Stomach (tissue), 9 donors: ENCODE results near the gene ABCC8. TPM values are rescaled to one million over a fixed set of nuclear protein-coding genes. Genes with fewer than 3 reads are reported as not detected.

ENCODE experiments used
- DNase-seq, 2 donors: peaks; one replicate each; pipeline versions ENCODE4 v3.0.0 to v3.0.0-alpha.2; 2013 to 2019
- H3K27ac ChIP-seq, 5 donors: fragments of 200-600 bp in 4 of 5; sonication (generic) in 4 of 5; one replicate each; pipeline ENCODE4 v1.5.1; 2013 to 2019; ENCODE audit warnings: mild to moderate bottlenecking in 1 of 5, moderate library complexity in 1 of 5
- H3K27me3 ChIP-seq, 3 donors: fragments of 200-600 bp; sonication (generic); one replicate each; pipeline ENCODE4 v1.5.1; 2017 to 2019; ENCODE audit warnings: mixed run types in 1 of 3
- H3K36me3 ChIP-seq, 4 donors: fragments of 200-600 bp; sonication (generic); 1 replicate in 3 of 4; 2 replicates in 1 of 4; pipeline ENCODE4 v1.5.1; 2016 to 2019
- H3K4me1 ChIP-seq, 4 donors: fragments of 200-600 bp; sonication (generic); one replicate each; pipeline ENCODE4 v1.5.1; 2016 to 2019
- H3K4me3 ChIP-seq, 4 donors: fragments of 200-600 bp; sonication (generic) in 3 of 4; one replicate each; pipeline ENCODE4 v1.5.1; 2016 to 2019; ENCODE audit warnings: mild to moderate bottlenecking in 1 of 4
- H3K9me3 ChIP-seq, 4 donors: fragments of 200-600 bp; sonication (generic); one replicate each; pipeline ENCODE4 v1.5.1; 2016 to 2019
- EP300 ChIP-seq: sonication (generic); formaldehyde crosslinking; IDR thresholded peaks from one replicate; pipeline ENCODE4 v1.6.1; 2017; ENCODE audit warnings: antibody characterized with exemption
- POLR2A ChIP-seq, 4 donors: fragments of 450-650 bp; IDR thresholded peaks; one replicate each; pipeline ENCODE4 v1.6.1; 2016; ENCODE audit warnings: antibody characterized with exemption in 4 of 4, control low read depth in 2 of 4, mild to moderate bottlenecking in 1 of 4, moderate library complexity in 1 of 4
- POLR2AphosphoS5 ChIP-seq, 3 donors: sonication (generic); formaldehyde crosslinking; IDR thresholded peaks; one replicate each; pipeline ENCODE4 v1.6.1; 2016; ENCODE audit warnings: antibody characterized with exemption in 3 of 3
- WGBS, 5 donors: extraction: QIAGEN DNeasy Blood & Tissue Kit in 3 of 5; methylation state at CpG; one replicate each; pipeline versions ENCODE4 v1.1.5 to v1.1.7; 2013 to 2018; 5-methylcytosine and 5-hydroxymethylcytosine counted together
- intact Hi-C: fragments of 100-400 bp; cut with DNase I; formaldehyde crosslinking; loops from one replicate; pipeline ENCODE4 v1.15.1; 2023; ENCODE audit warnings: low total_unique reads
- polyA plus RNA-seq, 3 donors: library from polyadenylated mRNA; stranded (reverse); fragments of 200-250 nt; gene quantifications; one replicate each; pipeline ENCODE4 v1.2.3, GENCODE V29; 2013
- total RNA-seq, 5 donors: library from RNA; depleted of rRNA; stranded (reverse); fragments of >200 nt; gene quantifications; one replicate each; pipeline versions ENCODE4 v1.1.0 to v1.2.3, GENCODE V29; 2014 to 2016
- TF ChIP-seq, protein P1 (sequence below), 7 experiments: fragments of 450-650 bp in 4 of 7; fragments of 200-600 bp in 3 of 7; sonication (generic) in 3 of 7; IDR thresholded peaks; one replicate each; pipeline ENCODE4 v1.5.1; 2016 to 2019; ENCODE audit warnings: antibody characterized with exemption in 7 of 7, control low read depth in 2 of 7, mild to moderate bottlenecking in 1 of 7
- donor health status: healthy with polysubstance abuse.
- donor health status: Bipolar disorder and iron deficiency.
- donor health status: healthy.

ABCC8 gene
- total and polyA plus RNA-seq, 8 donors: 3.9 to 69.6 (median 32.1) TPM; not detected in 1

DNA sequence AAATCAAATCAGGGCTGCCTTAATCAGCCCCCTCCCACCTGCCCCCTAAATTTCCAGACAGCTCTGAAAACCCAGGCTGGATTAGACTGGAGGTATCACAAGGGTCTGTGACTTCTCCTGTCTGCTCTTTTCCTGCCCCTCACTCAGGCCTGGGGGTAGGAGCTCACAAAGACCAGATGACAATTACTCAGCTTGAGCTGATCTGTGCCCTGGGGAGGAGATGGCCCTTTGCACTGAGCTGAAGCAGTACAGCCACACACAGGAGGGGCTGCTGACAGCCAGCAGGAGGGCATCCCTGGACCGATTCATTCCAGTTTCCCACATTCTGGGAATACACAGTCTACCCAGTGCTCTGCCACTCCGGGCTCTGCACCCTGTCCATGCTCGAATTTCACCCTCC is 4.2 kb downstream of the ABCC8 start:
- TF ChIP-seq POLR2A (IDR thresholded peaks at IDR 0.05) (no peak), POLR2AphosphoS5 (IDR thresholded peaks at IDR 0.05) (no peak)
- no peak for DNase-seq
- Histone ChIP-seq H3K36me3 (no peaks in the 10 kb centered on the region), H3K4me1 (peaks cover 12 to 16% (median 15%) of the 10 kb centered on the region in 4 donors), H3K27ac (no peak overlapping the region), H3K4me3 (no peak overlapping the region), H3K9me3 (no peaks in the 10 kb centered on the region), H3K27me3 (peaks cover 19 to 56% (median 28%) of the 10 kb centered on the region in 3 donors)
- WGBS, 5 donors: 48 to 66% (median 55%) methylated on average over 3 of the region's 3 CpGs
- intact Hi-C loops: no loop called here

DNA sequence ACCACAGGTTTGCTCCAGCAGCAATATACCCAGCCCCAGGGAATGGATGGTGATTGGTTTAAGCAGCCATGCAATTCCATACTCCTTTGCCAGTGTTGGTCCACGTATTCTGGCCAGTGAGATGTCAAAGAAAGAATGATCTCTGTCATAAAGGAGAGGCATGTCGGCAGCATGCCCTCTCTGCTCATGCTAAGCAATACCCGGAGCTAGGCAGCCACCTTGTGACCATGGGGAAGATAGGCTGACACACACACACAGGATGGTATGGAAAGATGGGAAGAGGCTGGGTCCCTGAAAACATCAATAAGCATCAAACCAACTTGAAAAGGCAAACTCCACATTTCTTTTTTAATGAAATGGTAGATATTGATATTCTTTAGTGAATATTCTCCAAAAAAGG is 5.1 kb downstream of the ABCC8 start:
- TF ChIP-seq POLR2A (IDR thresholded peaks at IDR 0.05): no peak
- no peaks in the 10 kb centered on the region for H3K9me3 ChIP-seq
- no peaks in the 10 kb centered on the region for H3K36me3 ChIP-seq
- DNase-seq: no peak
- no peak overlapping the region for H3K27ac ChIP-seq
- H3K27me3 ChIP-seq: peaks cover 15 to 46% (median 19%) of the 10 kb centered on the region in 3 donors
- 71 to 81% (median 80%) methylated on average over 3 of the region's 3 CpGs for WGBS, 5 donors
- no peak overlapping the region for H3K4me3 ChIP-seq
- peaks cover 9 to 11% (median 10%) of the 10 kb centered on the region in 4 donors for H3K4me1 ChIP-seq
- intact Hi-C loops: no loop called here

DNA sequence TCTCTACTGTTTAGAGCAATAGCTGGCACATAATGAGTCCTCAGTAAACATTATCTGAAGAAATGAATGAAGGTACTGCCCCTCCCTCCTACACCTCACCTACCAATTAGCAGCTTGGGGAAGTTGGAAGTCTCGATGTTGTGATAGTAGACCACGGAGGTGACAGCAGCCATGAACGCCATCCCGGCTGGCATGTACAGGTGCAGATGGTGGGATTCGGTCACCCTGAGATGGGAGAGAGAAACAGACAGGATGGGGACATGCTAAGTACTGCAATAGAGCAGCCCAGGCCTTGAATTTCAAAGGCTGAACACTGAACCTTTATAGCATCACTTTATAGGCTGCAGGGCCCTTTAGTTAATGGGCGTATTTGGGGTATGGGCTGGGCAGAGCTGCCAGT is 6.6 kb downstream of the ABCC8 start:
- TF ChIP-seq, protein P1, sequence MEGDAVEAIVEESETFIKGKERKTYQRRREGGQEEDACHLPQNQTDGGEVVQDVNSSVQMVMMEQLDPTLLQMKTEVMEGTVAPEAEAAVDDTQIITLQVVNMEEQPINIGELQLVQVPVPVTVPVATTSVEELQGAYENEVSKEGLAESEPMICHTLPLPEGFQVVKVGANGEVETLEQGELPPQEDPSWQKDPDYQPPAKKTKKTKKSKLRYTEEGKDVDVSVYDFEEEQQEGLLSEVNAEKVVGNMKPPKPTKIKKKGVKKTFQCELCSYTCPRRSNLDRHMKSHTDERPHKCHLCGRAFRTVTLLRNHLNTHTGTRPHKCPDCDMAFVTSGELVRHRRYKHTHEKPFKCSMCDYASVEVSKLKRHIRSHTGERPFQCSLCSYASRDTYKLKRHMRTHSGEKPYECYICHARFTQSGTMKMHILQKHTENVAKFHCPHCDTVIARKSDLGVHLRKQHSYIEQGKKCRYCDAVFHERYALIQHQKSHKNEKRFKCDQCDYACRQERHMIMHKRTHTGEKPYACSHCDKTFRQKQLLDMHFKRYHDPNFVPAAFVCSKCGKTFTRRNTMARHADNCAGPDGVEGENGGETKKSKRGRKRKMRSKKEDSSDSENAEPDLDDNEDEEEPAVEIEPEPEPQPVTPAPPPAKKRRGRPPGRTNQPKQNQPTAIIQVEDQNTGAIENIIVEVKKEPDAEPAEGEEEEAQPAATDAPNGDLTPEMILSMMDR (IDR thresholded peaks at IDR 0.05): no peak
- TF ChIP-seq EP300: no peak
- TF ChIP-seq POLR2A (IDR thresholded peaks at IDR 0.05): no peak
- no peak for TF ChIP-seq POLR2AphosphoS5 (IDR thresholded peaks at IDR 0.05)
- no peak overlapping the region for H3K4me3 ChIP-seq
- H3K4me1 ChIP-seq: no peaks in the 10 kb centered on the region
- H3K27ac ChIP-seq: no peak overlapping the region
- peaks cover 4 to 31% (median 4%) of the 10 kb centered on the region in 3 donors for H3K27me3 ChIP-seq
- no peaks in the 10 kb centered on the region for H3K36me3 ChIP-seq
- DNase-seq: no peak
- intact Hi-C loops: no loop called here
- 89 to 94% (median 91%) methylated on average over 6 of the region's 6 CpGs for WGBS, 5 donors
- H3K9me3 ChIP-seq: no peaks in the 10 kb centered on the region

DNA sequence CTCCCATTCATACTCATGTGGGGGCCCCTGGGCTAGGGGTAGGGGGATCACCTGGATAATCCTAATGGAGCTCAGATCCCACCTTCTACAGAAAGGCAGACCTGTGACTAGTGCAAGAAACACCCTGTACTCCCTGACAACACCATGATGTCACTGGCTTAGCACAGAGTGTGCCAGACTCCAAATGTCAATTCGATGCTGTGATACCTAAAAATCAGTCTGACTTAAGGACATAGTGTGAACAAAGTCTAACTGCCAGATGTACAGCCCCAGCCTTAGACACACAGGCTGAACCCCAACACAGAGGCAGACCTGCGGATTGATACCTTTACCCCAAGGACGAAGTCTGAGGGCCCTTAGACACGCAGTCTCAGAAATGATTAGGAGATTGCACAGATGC is 8.5 kb downstream of the ABCC8 start:
- Histone ChIP-seq H3K9me3 (no peaks in the 10 kb centered on the region), H3K27ac (no peak overlapping the region), H3K27me3 (peaks cover 0 to 12% (median 0%) of the 10 kb centered on the region in 3 donors), H3K4me1 (no peaks in the 10 kb centered on the region), H3K36me3 (no peaks in the 10 kb centered on the region), H3K4me3 (no peak overlapping the region)
- DNase-seq: no peak
- intact Hi-C loops: no loop called here
- 73 to 92% (median 86%) methylated on average over 3 to 4 of the region's 4 CpGs for WGBS, 5 donors
- no peak for TF ChIP-seq POLR2AphosphoS5 (IDR thresholded peaks at IDR 0.05)
- TF ChIP-seq POLR2A (IDR thresholded peaks at IDR 0.05): no peak
- TF ChIP-seq, protein P1 (IDR thresholded peaks at IDR 0.05): no peak
- TF ChIP-seq EP300: no peak

DNA sequence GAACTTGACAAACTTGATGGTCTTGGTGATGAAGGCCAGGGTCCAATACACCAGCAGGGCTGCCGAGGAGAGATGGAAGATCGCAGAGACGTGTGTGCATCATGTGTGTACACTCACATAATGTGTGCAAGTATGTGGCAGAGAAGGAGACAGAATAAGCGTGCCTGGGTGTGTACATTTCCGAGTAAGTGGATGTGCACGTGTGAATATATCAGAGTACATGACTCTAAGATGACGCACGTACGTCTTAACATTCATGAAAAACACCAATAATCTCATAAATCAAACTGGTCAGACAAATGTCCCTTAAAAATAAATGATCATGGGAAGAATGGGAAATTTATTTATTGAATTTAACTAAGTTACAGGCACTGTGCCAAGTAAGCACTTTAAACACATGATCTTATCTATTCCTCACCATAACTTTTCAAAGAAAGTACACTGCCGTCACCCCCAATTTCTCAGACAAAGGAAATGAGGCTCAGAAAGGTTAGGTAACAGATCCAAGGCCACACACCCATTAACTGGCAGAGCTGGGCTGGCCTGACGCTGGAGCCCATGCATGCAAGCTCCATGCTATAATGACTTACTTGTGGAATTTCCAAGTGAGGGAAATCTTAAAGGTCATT is 13.0 kb downstream of the ABCC8 start:
- WGBS, 5 donors: 48 to 52% (median 49%) methylated on average over 11 of the region's 11 CpGs
- Histone ChIP-seq H3K27ac (no peak overlapping the region), H3K4me1 (no peaks in the 10 kb centered on the region), H3K4me3 (no peak overlapping the region), H3K36me3 (no peaks in the 10 kb centered on the region), H3K9me3 (no peaks in the 10 kb centered on the region), H3K27me3 (peaks cover 0 to 6% (median 0%) of the 10 kb centered on the region in 3 donors)
- intact Hi-C loops: no loop called here
- DNase-seq: peak in 1 of 2 donors; percentile 35
- TF ChIP-seq, protein P1 (IDR thresholded peaks at IDR 0.05): no peak
